Measurements from ENCODE around the gene CNTF. TPM values are rescaled to one million over a fixed set of nuclear protein-coding genes. Genes with fewer than 3 reads are reported as not detected.

CNTF gene
- polyA plus RNA-seq, 3 donors, result 0.88 to 1.6 (median 1.6) TPM

GRCh38 chr11:58641803-58642581 is 19.5 kb downstream of the CNTF start:
- no peak for DNase-seq

- DNase-seq, result no peak
Measured at GRCh38 chr11:58645854-58646253, 23.4 kb downstream of the CNTF start.

- no peak for DNase-seq
Measured at GRCh38 chr11:58647141-58647699, 24.8 kb downstream of the CNTF start.

GRCh38 chr11:58647866-58648265 is 25.4 kb downstream of the CNTF start:
- no peak for DNase-seq

GRCh38 chr11:58649623-58650022 is 27.2 kb downstream of the CNTF start:
- no peak for DNase-seq

- DNase-seq, result no peak
Measured at GRCh38 chr11:58650496-58650895, 28.0 kb downstream of the CNTF start.

GRCh38 chr11:58652726-58653280 is 30.3 kb downstream of the CNTF start:
- no peak for DNase-seq

GRCh38 chr11:58654079-58654907 is 31.8 kb downstream of the CNTF start:
- peak; percentile 64 for DNase-seq

- DNase-seq, result no peak
Measured at GRCh38 chr11:58654908-58655296, 32.4 kb downstream of the CNTF start.

- DNase-seq, result no peak
Measured at GRCh38 chr11:58656348-58656747, 33.9 kb downstream of the CNTF start.

GRCh38 chr11:58658623-58659022 is 36.2 kb downstream of the CNTF start:
- no peak for DNase-seq

GRCh38 chr11:58659404-58659803 is 36.9 kb downstream of the CNTF start:
- no peak for DNase-seq

- no peak for DNase-seq
Measured at GRCh38 chr11:58659910-58660570, 37.6 kb downstream of the CNTF start.

- DNase-seq, result no peak
Measured at GRCh38 chr11:58671983-58672633, 49.6 kb downstream of the CNTF start.

GRCh38 chr11:58674609-58675008 is 52.1 kb downstream of the CNTF start:
- no peak for DNase-seq

Other genes with a start within 250 kb of the CNTF start
- not detected for gene OR5B3, start 215.8 kb upstream of the CNTF start, polyA plus RNA-seq (ENCODE audit: insufficient read length in 3 of 3)
- gene OR5B2, start 194.5 kb upstream of the CNTF start, polyA plus RNA-seq (ENCODE audit: insufficient read length in 3 of 3), result under 1 TPM; 0.06 to 0.13 (median 0.13) TPM
- under 1 TPM in 1 of 3 donors, not detected in 2; 0.09 TPM for gene OR5B12, start 180.4 kb upstream of the CNTF start, polyA plus RNA-seq (ENCODE audit: insufficient read length in 3 of 3)
- gene OR5B21, start 114.6 kb upstream of the CNTF start, polyA plus RNA-seq (ENCODE audit: insufficient read length in 3 of 3), result not detected
- 1 to 10 TPM; 8.0 to 8.9 (median 8.7) TPM for gene LPXN, start 46.8 kb upstream of the CNTF start, polyA plus RNA-seq (ENCODE audit: insufficient read length in 3 of 3)
- gene ZFP91, start 43.6 kb upstream of the CNTF start, polyA plus RNA-seq (ENCODE audit: insufficient read length in 3 of 3), result 10 to 100 TPM; 56.6 to 63.1 (median 61.3) TPM
- gene GLYAT, start 109.3 kb downstream of the CNTF start, polyA plus RNA-seq (ENCODE audit: insufficient read length in 3 of 3), result 100 to 1,000 TPM; 157 to 174 (median 172) TPM
- gene GLYATL2, start 222.0 kb downstream of the CNTF start, polyA plus RNA-seq (ENCODE audit: insufficient read length in 3 of 3), result 1 to 10 TPM; 1.9 to 3.1 (median 1.9) TPM

All from renal pelvis (tissue), 4 donors.